Ovary (tissue), 9 donors: ENCODE measurements around the gene NFIA. TPM values are rescaled to one million over a fixed set of nuclear protein-coding genes. Genes with fewer than 3 reads are reported as not detected.
A peak's percentile ranks its signal among the peaks of the same experiment; 100 is the strongest.

Source experiments
- DNase-seq, 5 donors: peaks; one replicate each; pipeline ENCODE4 v3.0.0-alpha.2; 2019 to 2020
- H3K27ac ChIP-seq, 2 donors: fragments of 200-600 bp; one replicate each; pipeline versions ENCODE4 v1.5.1 to v1.8.0; 2019 to 2022
- H3K27me3 ChIP-seq: fragments of 200-600 bp; one replicate; pipeline ENCODE4 v1.8.0; 2022
- H3K36me3 ChIP-seq: fragments of 200-600 bp; sonication (generic); one replicate; pipeline ENCODE4 v1.5.1; 2019
- H3K4me1 ChIP-seq: one replicate; pipeline ENCODE4 v1.8.1; 2013; ENCODE audit warnings: mild to moderate bottlenecking, moderate library complexity; ENCODE audit not compliant: insufficient read depth
- H3K4me3 ChIP-seq: fragments of 200-600 bp; sonication (generic); one replicate; pipeline ENCODE4 v1.5.1; 2017
- H3K9me3 ChIP-seq, 2 donors: fragments of 200-600 bp in 1 of 2; sonication (generic) in 1 of 2; one replicate each; pipeline versions ENCODE4 v1.5.1 to v1.8.1; 2013 to 2019; ENCODE audit warnings: mild to moderate bottlenecking in 1 of 2, moderate library complexity in 1 of 2
- EP300 ChIP-seq: sonication (generic); formaldehyde crosslinking; IDR thresholded peaks from one replicate; pipeline ENCODE4 v1.6.1; 2017; ENCODE audit warnings: antibody characterized with exemption
- POLR2A ChIP-seq: fragments of 450-650 bp; IDR thresholded peaks from one replicate; pipeline ENCODE4 v1.6.1; 2017; ENCODE audit warnings: antibody characterized with exemption, mild to moderate bottlenecking, moderate library complexity
- WGBS, 3 donors: extraction: QIAGEN DNeasy Blood & Tissue Kit in 1 of 3; methylation state at CpG; one replicate each; pipeline versions ENCODE4 v1.1.5 to v1.1.7; 2013 to 2017; 5-methylcytosine and 5-hydroxymethylcytosine counted together
- intact Hi-C, 4 donors: fragments of 100-400 bp; cut with DNase I; formaldehyde crosslinking; loops; one replicate each; pipeline versions ENCODE4 v1.11.0 to v1.15.1; 2022 to 2023
- polyA plus RNA-seq, 2 donors: library from polyadenylated mRNA; stranded (reverse); fragments of 200-250 nt in 1 of 2; fragments of 350-450 nt in 1 of 2; fragmentation: Illumina TruSeq in 1 of 2; extraction: RNeasy Lipid Tissue Mini Kit (QIAGEN cat#74804) in 1 of 2; gene quantifications; one replicate each; pipeline ENCODE4 v1.2.3, GENCODE V29; 2013 to 2014
- total RNA-seq, 7 donors: library from RNA; depleted of rRNA in 2 of 7; stranded (reverse); fragments of >200 nt in 2 of 7; fragmentation: NEBNext Ultra II Directional in 3 of 7; extraction: Animal tissue kit (Norgen Biotek cat#: 25700) in 3 of 7; gene quantifications; one replicate each; pipeline versions ENCODE4 v1.1.0 to v1.2.4, GENCODE V29; 2016 to 2023
- TF ChIP-seq, protein P1 (sequence below), 3 donors: fragments of 450-650 bp in 2 of 3; fragments of 200-600 bp in 1 of 3; IDR thresholded peaks; one replicate each; pipeline versions ENCODE4 v1.5.1 to v1.8.0; 2016 to 2022; ENCODE audit warnings: antibody characterized with exemption in 3 of 3, mild to moderate bottlenecking in 1 of 3
- donor health status: DM: no; HTN: no; CAD: no; lungs with moderate emphysema.
- donor health status: DM: no; HTN: no; CAD: no.
- donor health status: Bipolar disorder and iron deficiency.
- donor health status: DM: yes; HTN: yes; CAD: no.
- donor health status: DM: no; HTN: no; CAD: no.
- donor health status: DM: yes; HTN: yes; CAD: no.

The NFIA gene
- total and polyA plus RNA-seq, 9 donors = 11.8 to 115 (median 80.9) TPM

- no peak for TF ChIP-seq EP300
- TF ChIP-seq POLR2A = no peak
- TF ChIP-seq, protein P1, sequence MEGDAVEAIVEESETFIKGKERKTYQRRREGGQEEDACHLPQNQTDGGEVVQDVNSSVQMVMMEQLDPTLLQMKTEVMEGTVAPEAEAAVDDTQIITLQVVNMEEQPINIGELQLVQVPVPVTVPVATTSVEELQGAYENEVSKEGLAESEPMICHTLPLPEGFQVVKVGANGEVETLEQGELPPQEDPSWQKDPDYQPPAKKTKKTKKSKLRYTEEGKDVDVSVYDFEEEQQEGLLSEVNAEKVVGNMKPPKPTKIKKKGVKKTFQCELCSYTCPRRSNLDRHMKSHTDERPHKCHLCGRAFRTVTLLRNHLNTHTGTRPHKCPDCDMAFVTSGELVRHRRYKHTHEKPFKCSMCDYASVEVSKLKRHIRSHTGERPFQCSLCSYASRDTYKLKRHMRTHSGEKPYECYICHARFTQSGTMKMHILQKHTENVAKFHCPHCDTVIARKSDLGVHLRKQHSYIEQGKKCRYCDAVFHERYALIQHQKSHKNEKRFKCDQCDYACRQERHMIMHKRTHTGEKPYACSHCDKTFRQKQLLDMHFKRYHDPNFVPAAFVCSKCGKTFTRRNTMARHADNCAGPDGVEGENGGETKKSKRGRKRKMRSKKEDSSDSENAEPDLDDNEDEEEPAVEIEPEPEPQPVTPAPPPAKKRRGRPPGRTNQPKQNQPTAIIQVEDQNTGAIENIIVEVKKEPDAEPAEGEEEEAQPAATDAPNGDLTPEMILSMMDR (IDR thresholded peaks at IDR 0.05) = no peak
- H3K27ac ChIP-seq = no peak overlapping the region
- H3K27me3 ChIP-seq = no peaks in the 10 kb centered on the region
- intact Hi-C loops = no loop called here
- no peak for DNase-seq
- H3K9me3 ChIP-seq = no peaks in the 10 kb centered on the region
- H3K4me1 ChIP-seq = peaks cover 25% of the 10 kb centered on the region
- H3K36me3 ChIP-seq = no peaks in the 10 kb centered on the region
- H3K4me3 ChIP-seq = no peak overlapping the region
- 98% methylated on average over 3 of the region's 3 CpGs for WGBS, 3 donors
Measured at GRCh38 chr1:61138305-61138704, 55.9 kb downstream of the NFIA start.

- Histone ChIP-seq H3K4me3 (no peak overlapping the region), H3K36me3 (no peaks in the 10 kb centered on the region), H3K27ac (no peak overlapping the region), H3K9me3 (no peaks in the 10 kb centered on the region), H3K27me3 (no peaks in the 10 kb centered on the region), H3K4me1 (peaks cover 25% of the 10 kb centered on the region)
- DNase-seq = no peak
- intact Hi-C loops = no loop called here
- 82 to 83% (median 83%) methylated on average over 15 of the region's 15 CpGs for WGBS, 3 donors
- TF ChIP-seq, protein P1 (IDR thresholded peaks at IDR 0.05) = no peak
- no peak for TF ChIP-seq EP300
- no peak for TF ChIP-seq POLR2A
Measured at GRCh38 chr1:61138921-61139774, 56.8 kb downstream of the NFIA start.

DNA sequence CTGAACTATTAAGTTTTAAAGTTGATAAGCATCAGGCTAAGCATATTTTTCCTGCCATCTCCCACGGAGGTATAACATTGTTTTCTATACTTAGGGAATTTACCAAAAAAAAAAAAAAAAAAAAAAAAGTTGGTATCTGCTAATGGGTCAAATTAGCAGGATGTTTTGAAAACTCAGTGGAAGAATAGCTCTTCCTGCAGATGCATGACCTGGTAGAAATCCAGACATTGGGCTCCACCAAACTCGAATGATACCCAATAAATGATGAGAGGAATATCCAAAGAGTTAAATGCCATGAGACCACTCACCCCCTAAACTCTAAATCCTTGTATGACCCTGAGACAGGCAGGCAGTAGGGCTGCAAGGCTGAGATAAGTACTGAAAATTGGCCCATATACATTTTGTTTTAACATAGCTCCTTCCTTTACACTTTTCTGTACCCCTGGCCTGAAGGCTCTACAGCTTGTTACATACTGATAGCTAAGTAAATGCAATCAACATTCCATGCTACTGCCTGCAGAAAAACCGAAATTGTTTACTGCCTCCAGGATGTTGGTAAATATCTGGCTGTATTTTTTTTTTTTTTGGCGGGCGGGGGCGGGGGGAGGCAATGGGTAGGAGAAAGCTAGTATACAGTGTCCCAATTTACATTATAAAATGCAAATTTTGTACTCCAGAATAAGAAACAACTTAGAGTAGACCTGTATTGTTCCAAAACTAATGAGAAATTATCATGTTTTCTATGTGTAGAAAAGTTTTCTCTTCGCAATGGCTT lies 57.6 kb downstream of the NFIA start:
- intact Hi-C loops = no loop called here
- Histone ChIP-seq H3K4me1 (peaks cover 25% of the 10 kb centered on the region), H3K4me3 (no peak overlapping the region), H3K36me3 (no peaks in the 10 kb centered on the region), H3K9me3 (no peaks in the 10 kb centered on the region), H3K27me3 (no peaks in the 10 kb centered on the region), H3K27ac (no peak overlapping the region)
- 41 to 53% (median 45%) methylated on average over 7 of the region's 7 CpGs for WGBS, 3 donors
- TF ChIP-seq POLR2A (no peak), EP300 (no peak)
- TF ChIP-seq, protein P1 (IDR thresholded peaks at IDR 0.05) = no peak
- no peak for DNase-seq

GRCh38 chr1:61140778-61141177 lies 58.4 kb downstream of the NFIA start:
- TF ChIP-seq, protein P1 (IDR thresholded peaks at IDR 0.05) = no peak
- no peak for TF ChIP-seq POLR2A
- no peak for TF ChIP-seq EP300
- intact Hi-C loops = no loop called here
- no peak overlapping the region for H3K4me3 ChIP-seq
- no peaks in the 10 kb centered on the region for H3K36me3 ChIP-seq
- no peaks in the 10 kb centered on the region for H3K9me3 ChIP-seq
- DNase-seq = no peak
- peak overlapping the region in 1 of 2 donors; percentile 26 for H3K27ac ChIP-seq
- peaks cover 25% of the 10 kb centered on the region for H3K4me1 ChIP-seq
- WGBS, 3 donors = 78 to 93% (median 81%) methylated on average over 3 of the region's 3 CpGs
- H3K27me3 ChIP-seq = no peaks in the 10 kb centered on the region
